ENCODE data around the gene ATP5MK.
"Not testable (repeated sequence)": the region's sequence is repeated elsewhere in the genome, so short reads cannot be mapped to it uniquely, and the experiment has no call there.

ATP5MK gene

DNA sequence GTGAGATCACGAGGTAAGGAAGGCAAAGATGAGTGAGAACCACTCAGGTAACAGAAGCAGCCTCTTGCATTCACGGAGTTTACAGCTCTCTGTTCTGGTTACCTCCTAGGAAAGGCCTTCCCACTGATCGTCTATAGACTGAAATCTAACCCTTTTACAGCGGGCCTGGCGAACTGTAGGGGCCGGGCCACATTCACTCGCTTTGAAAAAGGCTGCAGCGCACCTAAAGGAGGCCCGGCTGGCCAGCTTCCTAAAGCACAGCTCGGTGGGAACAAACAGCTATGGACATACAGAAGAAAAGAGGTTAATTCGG, 565 bp downstream of the ATP5MK start:
- no peak for DNase-seq

- DNase-seq: no peak
Observed at GRCh38 chr10:103394180-103394579, 2.1 kb downstream of the ATP5MK start.

DNA sequence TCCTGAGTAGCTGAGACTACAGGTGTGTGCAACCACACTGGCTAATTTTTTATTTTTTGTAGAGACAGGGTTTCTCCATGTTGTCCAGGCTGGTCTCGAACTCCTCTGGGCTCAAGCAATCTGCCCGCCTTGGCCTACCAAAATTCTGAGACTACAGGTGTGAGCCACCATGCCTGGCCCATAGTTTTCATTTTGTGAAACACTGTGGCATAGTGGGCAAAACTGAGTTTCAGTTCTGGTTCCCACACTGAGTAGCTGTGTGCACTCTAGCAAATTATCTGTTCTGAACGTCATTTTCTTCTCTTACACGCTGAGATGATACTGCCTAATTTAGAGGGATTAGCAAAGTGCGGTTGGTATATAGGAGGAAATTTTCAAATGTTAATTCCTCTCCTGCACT, 13.5 kb downstream of the ATP5MK start:
- DNase-seq: no peak

- DNase-seq: no peak
Observed at GRCh38 chr10:103374263-103374662, 22.0 kb downstream of the ATP5MK start.

- no peak for DNase-seq
Observed at GRCh38 chr10:103373544-103373943, 22.7 kb downstream of the ATP5MK start.

- DNase-seq: peak; percentile 84
Observed at GRCh38 chr10:103367782-103368518, 28.3 kb downstream of the ATP5MK start, which contains the start of gene TAF5. Gene TAF5 (plus strand): TSS chr10:103367976. CDS start chr10:103367990, 14 bp downstream.

- no peak for DNase-seq
Observed at GRCh38 chr10:103367379-103367781, 28.9 kb downstream of the ATP5MK start.

- not testable (repeated sequence) for DNase-seq
Observed at GRCh38 chr10:103360791-103361190, 35.5 kb downstream of the ATP5MK start.

- not testable (repeated sequence) for DNase-seq
Observed at GRCh38 chr10:103359493-103359892, 36.8 kb downstream of the ATP5MK start.

- DNase-seq: no peak
Observed at GRCh38 chr10:103355906-103356599, 40.2 kb downstream of the ATP5MK start.

- DNase-seq: not testable (repeated sequence)
Observed at GRCh38 chr10:103354567-103354966, 41.7 kb downstream of the ATP5MK start.

- no peak for DNase-seq
Observed at GRCh38 chr10:103353281-103353680, 43.0 kb downstream of the ATP5MK start.

DNA sequence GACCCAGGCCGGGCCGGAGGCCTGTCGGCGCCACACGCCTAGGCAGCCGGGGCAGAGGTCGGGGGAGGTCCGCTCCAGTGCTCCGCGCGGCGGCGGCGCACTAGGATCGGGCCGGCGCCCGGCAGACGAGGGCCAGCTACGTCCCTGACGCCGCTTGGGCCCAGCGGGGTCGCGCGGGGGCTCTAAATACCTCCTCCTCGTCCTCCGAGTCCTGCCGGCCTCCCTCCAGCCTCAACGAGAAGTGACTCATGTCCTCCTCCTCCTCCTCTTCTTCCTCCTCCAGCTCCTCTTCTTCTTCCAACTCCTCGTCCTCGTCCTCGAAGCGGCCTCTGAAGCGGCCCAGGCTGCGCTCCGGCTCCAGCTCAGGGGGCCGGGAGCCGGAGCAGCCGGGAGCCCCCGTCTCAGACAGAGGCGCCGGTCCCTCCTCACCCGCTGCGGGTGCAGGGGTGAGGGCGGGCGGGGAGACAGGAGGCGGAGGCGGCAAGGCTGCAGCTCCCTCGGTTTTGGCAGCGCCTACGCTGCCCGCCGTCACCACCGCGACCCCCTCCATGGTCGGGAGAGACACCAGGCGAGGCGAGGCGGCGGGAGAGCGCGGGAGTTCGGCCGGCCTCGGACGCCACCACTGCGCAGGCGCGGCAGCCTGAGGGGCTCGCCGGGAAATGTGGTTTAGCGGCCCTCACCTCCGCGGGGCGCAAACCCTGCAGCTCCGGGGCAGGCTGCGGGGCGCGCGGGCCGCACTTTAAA, 45.6 kb downstream of the ATP5MK start, which contains the start of gene PCGF6:
TSS of gene PCGF6 (minus strand) at position 624 of the 744 bp plus-strand sequence. CDS start at position 550, 74 bp downstream.
- DNase-seq: peak; percentile 57

DNA sequence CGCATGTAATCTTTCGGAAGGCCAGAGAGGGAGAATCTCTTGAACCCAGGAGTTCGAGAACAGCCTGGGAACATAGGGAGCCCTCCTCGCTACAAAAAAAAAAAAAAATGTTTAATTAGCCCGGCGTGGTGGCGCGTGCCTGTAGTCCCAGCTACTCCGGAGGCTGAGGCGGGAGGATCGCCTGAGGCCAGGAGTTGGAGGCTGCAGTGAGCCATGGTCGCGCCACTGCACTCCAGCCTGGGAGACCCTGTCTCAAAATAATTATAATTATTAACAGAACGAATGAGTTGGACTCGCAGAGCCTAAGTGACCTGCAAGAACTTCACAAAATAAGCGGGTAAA, 46.1 kb downstream of the ATP5MK start:
- DNase-seq: no peak
